Measurements from ENCODE around the gene STAT1. TPM values are rescaled to one million over a fixed set of nuclear protein-coding genes. Genes with fewer than 3 reads are reported as not detected.

The STAT1 gene
- total RNA-seq, 1 donor from 2014 or later = 66.3 TPM

DNA sequence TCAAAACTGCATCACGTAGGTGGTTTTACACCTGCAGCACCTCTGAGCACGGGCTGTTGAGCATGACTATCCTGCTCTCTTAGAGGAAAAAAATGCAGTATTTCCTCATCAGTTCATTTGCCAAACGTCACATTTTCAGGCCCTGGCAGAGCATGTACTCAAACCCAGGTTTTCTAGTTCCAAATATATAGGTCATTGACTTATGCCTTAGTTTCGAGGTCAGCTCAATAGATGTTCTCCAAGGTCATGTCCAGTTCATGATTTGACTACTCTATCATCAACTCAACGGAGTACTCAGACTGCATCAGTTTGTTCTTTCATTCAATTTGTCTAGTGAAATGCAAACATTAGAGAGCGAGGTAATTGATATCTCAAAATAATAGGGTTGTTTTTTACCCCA, 39.3 kb upstream of the STAT1 start:
- Histone ChIP-seq H3K36me3 (ENCODE audit: control insufficient read depth, insufficient read depth, low read length) (no peaks in the 10 kb centered on the region), H3K4me3 (ENCODE audit: low read depth, low read length) (no peak overlapping the region), H3K27me3 (ENCODE audit: control insufficient read depth, insufficient read depth, low read length) (no peaks in the 10 kb centered on the region)
- TF ChIP-seq CTCF (IDR thresholded peaks at IDR 0.05; ENCODE audit: insufficient read depth, low read length, poor library complexity, severe bottlenecking) = no peak
- DNase-seq (ENCODE audit: low read depth) = no peak

DNA sequence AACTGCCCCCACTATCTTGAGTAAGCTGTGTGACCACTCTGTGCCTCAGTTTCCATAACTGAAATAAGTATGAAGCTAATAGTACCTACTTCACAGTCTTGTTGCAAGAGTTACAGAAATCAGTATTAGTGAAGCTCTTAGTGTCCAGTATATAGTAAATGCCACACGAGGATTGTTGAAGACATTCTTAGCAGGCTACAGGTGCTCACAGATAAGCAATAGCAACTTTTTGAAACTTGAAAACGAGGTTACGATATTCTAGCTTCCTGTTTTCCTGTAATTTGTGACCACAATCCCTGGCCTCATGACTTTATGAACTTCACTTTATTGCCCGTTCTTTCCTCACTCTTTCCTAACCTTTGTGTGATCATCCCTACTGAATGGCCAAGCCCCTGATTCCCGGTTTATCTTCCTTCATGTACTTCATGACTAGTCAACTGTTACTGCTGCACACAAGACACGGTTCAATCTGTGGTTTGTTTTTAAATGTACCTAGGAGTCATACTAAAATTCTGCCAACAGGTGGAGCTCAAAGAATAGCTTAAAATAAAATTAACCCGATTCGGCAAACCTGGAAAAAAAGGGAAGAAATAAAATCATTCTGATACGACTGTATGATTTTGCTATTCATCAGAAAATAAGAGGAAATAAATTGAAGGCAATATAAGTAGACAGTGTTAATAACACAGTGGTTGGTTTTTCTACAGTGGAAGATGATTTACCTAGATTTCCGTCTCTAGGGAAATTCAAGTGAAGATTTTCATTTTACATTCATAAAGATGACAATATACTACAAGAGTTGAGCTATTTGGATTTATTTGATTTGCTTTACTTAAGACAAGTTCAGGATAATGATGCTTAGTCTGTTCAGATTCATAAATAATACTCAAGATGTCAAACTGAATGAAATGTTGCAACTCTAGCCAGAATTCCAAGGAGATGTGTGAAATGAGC, 38.1 kb upstream of the STAT1 start:
- H3K4me3 ChIP-seq (ENCODE audit: low read depth, low read length) = no peak overlapping the region
- DNase-seq (ENCODE audit: low read depth) = peak; percentile 26
- TF ChIP-seq CTCF (IDR thresholded peaks at IDR 0.05; ENCODE audit: insufficient read depth, low read length, poor library complexity, severe bottlenecking) = peak; percentile 51
- H3K36me3 ChIP-seq (ENCODE audit: control insufficient read depth, insufficient read depth, low read length) = no peaks in the 10 kb centered on the region
- H3K27me3 ChIP-seq (ENCODE audit: control insufficient read depth, insufficient read depth, low read length) = no peaks in the 10 kb centered on the region

DNA sequence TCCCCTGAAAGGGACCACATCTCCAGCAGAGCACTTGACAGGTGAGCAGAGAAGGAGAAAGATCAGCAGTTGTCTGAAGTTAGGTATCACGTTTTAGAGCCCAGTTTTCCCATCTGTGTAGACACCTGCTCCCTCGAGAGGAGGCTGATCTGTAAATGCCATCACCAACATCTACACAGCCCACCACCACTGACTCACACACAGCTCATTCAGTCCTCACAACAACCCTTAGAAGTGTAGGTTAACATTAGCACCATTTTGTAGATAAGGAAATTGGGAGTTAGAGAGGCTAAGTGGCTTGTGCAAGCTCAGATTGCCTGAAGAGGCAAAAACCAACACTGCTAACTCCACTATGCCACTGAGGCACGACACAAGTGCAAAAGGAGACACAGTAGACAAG, 37.2 kb upstream of the STAT1 start:
- DNase-seq (ENCODE audit: low read depth) = no peak
- Histone ChIP-seq H3K36me3 (ENCODE audit: control insufficient read depth, insufficient read depth, low read length) (no peaks in the 10 kb centered on the region), H3K27me3 (ENCODE audit: control insufficient read depth, insufficient read depth, low read length) (no peaks in the 10 kb centered on the region), H3K4me3 (ENCODE audit: low read depth, low read length) (no peak overlapping the region)
- TF ChIP-seq CTCF (IDR thresholded peaks at IDR 0.05; ENCODE audit: insufficient read depth, low read length, poor library complexity, severe bottlenecking) = no peak

DNA sequence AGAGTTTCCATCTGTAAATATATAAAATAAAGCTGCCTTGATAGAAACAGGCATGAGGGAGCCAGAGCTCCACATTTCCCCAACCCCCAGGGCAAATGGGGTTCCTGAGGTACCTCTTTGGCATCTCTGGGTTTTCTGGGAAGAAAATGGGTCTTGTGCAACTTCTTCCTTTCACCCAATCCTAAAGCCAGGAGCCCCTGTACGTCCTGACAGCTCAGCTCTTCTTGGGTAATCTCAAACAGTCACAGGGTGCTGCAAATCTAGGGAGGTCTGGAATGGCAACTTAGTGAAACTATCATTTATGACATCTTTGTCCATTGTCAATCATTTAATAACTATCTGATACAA, 36.6 kb upstream of the STAT1 start:
- DNase-seq (ENCODE audit: low read depth) = no peak
- no peak overlapping the region for H3K4me3 ChIP-seq (ENCODE audit: low read depth, low read length)
- no peak for TF ChIP-seq CTCF (IDR thresholded peaks at IDR 0.05; ENCODE audit: insufficient read depth, low read length, poor library complexity, severe bottlenecking)
- no peaks in the 10 kb centered on the region for H3K36me3 ChIP-seq (ENCODE audit: control insufficient read depth, insufficient read depth, low read length)
- no peaks in the 10 kb centered on the region for H3K27me3 ChIP-seq (ENCODE audit: control insufficient read depth, insufficient read depth, low read length)

DNA sequence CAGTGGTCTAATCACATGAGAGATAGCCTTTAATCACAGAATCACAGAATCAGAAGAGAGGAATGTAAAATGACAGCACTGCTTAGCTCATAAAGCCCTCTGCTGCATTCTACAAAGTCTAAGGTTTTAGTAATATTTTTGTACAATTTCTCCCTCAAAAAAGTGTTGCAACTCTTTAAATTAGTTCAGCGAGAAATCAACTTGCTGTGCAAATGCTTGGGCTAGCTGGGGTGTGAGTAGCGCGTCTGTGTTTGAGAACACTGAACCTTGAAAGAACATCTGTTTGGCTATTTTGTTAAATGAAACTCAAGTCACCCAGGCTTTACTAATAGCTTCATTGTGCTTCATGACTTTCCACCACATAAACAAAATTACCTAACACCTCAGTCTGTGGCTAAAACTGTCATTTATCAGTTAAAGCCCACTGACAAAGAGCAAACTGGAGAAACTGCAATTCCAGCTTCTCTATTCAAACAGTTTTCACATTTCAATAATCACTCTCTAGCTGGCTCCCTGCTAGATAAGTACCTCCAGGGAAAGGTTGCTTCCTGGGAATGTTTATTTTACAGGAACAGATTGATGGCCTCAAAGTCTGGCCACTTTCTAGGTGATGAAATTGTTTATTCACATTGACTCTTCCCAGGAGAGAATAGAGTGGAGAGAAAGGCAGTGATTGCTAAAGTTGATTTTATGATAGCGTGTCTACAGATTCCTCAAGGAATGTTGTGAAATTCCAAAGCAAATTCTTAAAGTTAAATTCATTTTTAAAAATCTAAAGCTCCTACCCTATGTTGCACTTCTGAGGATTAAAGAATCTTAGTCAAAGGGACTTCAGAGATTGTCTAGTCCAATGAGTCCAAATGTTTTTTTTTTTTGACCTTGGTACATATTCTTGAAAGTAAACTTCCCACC, 36.0 kb upstream of the STAT1 start:
- DNase-seq (ENCODE audit: low read depth) = peak; percentile 76
- Histone ChIP-seq H3K27me3 (ENCODE audit: control insufficient read depth, insufficient read depth, low read length) (no peaks in the 10 kb centered on the region), H3K36me3 (ENCODE audit: control insufficient read depth, insufficient read depth, low read length) (no peaks in the 10 kb centered on the region), H3K4me3 (ENCODE audit: low read depth, low read length) (no peak overlapping the region)
- no peak for TF ChIP-seq CTCF (IDR thresholded peaks at IDR 0.05; ENCODE audit: insufficient read depth, low read length, poor library complexity, severe bottlenecking)
